Left hindlimb (tissue), 1 donor: ENCODE results near the gene GZF1.
"Not testable (repeated sequence)": the region's sequence is repeated elsewhere in the genome, so short reads cannot be mapped to it uniquely, and the experiment has no call there.

ENCODE experiments used
- DNase-seq: peaks from one replicate; pipeline ENCODE4 v3.0.0-alpha.2; 2018

GZF1 gene

GRCh38 chr20:23347791-23348190 is 14.2 kb upstream of the GZF1 start:
- no peak for DNase-seq

DNA sequence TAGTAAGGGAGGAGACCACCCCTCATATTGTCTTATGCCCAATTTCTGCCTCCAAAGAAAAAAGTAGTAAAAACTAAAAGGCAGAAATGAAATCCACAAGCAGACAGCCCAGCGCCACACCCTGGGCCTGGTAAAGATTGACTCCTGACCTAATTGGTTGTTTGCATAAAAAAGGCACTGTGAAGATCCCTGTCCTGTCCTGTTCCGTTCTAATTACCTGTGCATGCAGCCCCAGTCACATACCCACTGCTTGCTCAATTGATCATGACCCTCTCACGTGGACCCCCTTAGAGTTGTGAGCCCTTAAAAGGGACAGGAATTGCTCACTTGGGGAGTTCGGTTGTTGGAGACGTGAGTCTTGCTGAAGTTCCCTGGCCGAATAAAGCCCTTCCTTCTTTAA is 13.5 kb upstream of the GZF1 start:
- not testable (repeated sequence) for DNase-seq

DNA sequence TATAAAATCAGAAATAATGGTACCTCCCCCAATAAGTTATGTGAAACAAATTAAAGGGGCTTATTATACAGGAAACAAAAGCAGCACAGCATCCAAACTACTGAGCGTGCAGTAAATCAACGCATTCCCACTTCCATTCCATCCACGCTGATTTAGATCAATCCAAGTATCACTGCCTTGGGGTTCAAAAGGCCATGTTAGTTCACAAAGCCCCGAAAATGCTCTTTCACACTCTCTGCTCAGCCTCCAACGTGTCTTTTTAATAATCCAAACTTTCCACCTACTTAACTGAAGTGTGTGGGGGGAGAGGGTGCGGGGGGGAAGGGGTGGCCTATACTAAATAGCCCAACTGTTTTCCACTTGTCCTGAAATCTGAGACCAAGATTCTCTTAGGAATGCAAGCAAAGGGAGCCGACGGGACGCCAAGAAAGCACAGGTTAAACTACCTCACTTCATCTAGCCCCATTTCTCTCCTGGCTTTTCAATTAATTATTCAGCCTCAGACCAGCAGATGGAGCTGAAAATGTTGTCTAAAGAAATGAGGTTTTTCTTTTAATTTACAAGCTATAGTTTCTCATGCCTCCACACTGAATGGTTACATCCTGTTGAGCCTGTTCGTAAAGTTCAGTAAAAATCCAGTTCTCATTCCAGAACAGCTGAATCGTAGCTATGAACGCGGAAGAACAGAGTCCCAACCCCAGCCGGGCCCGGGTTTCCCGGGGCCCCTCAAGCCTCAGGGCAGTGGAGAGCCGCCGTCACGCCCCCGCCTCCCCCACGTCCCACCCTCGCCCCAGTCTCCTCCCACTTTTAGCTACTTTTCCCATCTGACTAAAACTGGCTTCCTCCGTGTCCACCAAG is 12.4 kb upstream of the GZF1 start:
- peak; percentile 92 for DNase-seq

DNA sequence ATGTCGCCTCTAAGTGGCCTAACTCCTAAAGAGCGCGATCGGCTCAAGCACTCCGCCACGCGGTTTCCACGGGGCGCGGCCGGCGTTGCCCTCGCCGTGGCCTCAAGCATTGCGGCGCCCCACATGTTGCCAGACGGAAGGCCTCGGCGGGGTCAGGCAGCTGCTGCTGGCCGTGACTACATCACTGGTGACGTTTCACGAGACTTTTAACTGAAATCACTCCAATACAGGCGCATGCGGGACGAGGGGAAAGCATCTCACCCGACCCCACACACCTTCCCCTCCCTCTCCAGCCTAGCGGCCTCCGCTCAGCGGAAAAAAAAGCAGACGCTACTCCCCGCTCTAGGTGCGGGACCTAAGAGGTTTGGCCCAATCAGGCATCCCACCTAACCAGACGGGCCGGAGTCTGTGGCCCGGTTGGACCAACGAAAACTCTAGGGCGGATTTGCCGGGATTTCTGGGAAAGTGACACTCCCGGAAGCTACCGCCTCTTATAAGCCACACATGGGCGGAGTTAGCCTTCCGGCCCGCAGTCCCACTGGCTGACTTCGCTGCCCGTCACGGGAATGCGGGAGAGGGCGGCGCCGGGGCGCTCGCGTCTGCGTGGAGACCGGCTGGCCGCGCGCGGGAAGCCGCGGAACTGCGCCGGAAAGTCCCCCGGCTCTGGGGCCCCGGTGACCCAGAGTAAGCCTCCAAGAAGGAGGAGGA is 11.6 kb upstream of the GZF1 start, which contains the start of gene NXT1:
Gene NXT1 (plus strand): TSS at position 596 of the 708 bp plus-strand sequence. CDS start 3,251 bp downstream, outside the sequence.
- DNase-seq: peak; percentile 98

DNA sequence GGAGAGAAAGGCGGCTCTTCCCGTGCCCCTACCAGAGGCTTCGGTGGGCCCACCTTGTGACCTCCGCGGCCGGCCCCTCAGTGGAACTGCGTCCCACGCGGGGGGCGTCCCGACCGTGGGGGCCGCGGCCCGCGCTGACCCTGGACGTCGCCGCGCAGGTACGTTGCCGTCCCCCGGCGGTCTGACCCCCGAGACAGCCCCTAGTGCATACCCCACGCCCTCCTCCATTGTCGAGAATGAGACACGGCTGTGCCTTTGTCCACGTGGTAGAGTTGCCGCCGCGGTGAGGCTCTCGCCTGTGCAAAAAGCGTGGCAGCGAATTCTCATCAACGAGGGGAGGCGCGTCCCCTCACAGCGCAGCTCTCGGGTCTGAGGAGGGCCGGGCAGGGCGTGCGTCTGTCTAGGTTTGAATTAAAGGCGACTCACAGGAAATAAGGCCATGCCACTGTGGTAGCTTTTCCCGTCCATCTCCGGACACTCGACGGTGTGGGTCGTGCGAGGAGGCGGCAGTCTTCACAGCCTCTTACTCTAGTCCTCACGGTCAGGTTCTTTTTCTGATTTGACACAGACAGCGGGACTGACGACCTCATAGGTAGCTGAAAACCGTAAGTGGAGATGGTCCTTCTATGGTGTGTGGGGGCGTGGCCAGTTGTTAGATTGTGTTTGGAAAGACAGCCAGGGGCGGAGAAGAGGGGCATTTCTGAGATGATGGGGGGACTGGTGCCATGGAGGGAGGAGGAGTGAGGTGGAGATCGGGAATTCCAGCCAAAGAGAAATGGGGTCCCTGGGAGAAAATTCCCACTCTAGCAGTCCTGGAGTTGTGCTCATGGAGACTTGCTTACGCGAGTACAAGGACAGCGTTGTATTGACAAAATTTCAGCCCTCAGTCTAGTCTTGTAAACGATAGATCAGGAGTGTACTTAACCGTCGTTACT is 10.8 kb upstream of the GZF1 start:
- DNase-seq: peak; percentile 75

DNA sequence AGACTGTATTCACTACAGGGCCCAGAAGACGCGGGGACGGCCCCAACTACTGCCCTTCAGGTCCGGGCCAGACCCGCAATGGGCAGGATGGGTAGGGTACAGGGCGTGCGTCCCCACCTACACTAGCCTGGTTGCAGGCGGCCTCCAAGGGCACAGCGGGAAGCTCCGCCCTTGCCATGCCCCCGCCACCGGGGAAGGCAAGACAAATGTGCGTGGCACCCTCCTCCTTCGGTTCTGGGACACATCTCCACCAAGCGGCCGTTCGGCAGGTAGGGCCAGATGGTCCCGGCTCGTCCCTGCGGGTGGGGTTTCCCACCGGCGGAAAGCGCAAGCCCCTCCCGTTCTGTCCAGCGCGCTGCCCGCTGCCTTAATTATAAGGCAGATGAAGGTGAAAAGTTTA is 5.8 kb upstream of the GZF1 start:
- no peak for DNase-seq

GRCh38 chr20:23357767-23358562 is 4.0 kb upstream of the GZF1 start:
- DNase-seq: peak; percentile 100

- DNase-seq: no peak
Observed at GRCh38 chr20:23358563-23358906, 3.4 kb upstream of the GZF1 start.

- no peak for DNase-seq
Observed at GRCh38 chr20:23358923-23359593, 2.9 kb upstream of the GZF1 start.

- no peak for DNase-seq
Observed at GRCh38 chr20:23360531-23360930, 1.5 kb upstream of the GZF1 start.

GRCh38 chr20:23361119-23361475 is 885 bp upstream of the GZF1 start:
- no peak for DNase-seq

- DNase-seq: no peak
Observed at GRCh38 chr20:23362392-23363256, 642 bp downstream of the GZF1 start.

DNA sequence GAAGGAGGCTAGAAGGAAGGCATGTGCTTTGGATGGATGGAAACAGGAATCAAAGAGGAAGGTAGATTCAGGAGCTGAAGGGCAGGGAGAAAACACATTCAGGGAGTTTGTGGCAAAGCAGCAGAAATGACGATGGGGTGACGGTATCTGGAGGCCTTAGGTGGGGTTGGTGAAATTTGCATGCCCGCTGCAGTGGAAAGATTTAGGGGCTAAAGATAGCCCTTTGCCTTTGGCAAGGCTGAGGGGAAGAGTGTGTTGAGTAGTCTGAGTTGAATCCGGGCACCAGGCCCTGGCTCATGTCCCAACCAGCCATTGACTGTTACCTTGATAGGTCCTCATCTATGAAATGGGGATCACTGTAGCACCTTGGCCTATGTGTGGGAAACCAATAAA is 1.3 kb downstream of the GZF1 start:
- DNase-seq: no peak

- DNase-seq: no peak
Observed at GRCh38 chr20:23365390-23366165, 3.6 kb downstream of the GZF1 start.

- no peak for DNase-seq
Observed at GRCh38 chr20:23366384-23366783, 4.4 kb downstream of the GZF1 start.

DNA sequence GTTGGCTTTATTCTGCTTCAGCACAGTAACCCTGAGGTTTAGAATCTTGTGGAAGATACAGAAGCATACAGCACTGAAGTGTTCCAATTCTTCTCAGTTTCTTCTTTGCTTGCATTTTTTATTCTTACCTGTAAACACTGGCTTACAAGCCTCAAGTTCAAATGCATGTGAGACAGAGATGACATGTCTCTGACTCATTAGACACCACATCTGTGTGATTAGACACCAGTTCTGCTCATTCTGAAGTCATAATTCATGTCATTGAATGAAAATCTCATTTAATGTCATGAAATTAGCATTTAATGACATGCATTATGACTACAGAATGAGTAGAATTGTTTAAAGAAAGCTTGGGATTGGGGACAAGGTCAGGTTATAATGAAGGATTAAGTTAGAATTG is 5.8 kb downstream of the GZF1 start:
- no peak for DNase-seq

- no peak for DNase-seq
Observed at GRCh38 chr20:23368316-23369071, 6.5 kb downstream of the GZF1 start.

- no peak for DNase-seq
Observed at GRCh38 chr20:23369072-23369823, 7.3 kb downstream of the GZF1 start.
